Iris pigment epithelial cell (primary cell): ENCODE data around the gene CPN2.

ENCODE experiments used
- DNase-seq: peaks from one replicate; pipeline ENCODE4 v3.0.0-alpha.2; 2011; ENCODE audit warnings: low read depth

CPN2 gene

DNA sequence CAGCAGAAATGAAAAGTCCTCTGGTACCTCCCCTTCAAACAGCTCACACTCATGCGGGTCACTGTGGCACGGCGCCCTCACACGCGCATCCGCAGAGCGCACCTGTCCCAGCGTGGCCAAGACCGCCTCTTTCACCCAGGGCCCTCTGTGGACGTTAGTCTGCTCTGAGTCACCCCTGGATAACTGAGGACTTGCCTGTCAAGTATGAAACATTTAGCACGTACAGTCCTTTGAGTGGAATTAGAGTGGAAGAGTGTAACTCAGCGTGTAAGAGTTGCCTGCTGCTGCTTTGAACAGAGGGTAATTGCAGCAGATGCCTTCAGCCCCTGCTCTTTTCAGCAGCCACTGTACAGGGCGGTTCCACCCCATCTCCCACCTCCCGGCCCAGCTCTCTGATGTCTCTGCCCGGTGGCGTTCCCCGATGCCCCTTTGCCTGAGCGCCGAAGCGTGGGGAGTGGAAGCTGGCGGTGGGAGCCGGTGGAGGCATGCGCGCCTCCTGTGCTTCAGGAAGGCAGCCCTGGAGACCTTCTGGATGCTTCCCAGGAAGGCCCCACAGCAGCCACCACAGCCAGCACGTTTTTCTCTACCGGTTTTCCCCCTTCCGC, 23.0 kb downstream of the CPN2 start:
- peak; percentile 58 for DNase-seq

DNA sequence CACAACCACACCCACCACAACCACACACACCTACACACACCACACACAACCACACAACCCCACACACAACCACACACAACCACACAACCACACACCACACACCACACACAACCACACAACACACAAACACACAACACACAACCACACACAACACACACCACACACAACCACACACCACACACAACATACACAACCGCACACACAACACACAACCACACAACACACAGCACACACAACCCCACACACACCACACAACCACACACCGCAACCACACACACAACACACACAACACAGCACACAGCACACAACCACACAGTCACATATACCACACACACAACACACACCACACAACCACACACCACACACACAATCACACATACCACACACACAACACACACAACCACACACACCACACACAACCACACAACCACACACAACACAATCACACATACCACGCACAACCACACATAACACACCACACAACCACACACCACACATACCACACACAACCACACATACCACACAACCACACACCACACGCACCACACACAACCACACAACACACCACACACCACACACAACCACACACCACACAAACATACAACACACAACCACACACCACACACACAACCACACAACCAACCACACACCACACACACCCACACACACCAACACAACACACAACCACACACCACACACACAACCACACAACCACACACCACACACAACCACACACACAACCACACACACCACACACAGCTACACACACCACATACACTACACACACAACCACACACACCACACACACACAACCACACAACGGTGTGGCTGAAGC, 23.7 kb downstream of the CPN2 start:
- peak; percentile 16 for DNase-seq

DNA sequence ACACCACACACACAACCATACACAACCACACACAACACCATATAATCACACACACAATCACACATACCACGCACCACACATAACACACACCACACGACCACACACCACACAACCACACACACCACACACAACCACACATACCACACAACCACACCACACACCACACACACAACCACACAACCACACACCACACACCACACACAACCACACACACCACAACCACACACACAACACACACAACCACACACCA, 24.2 kb downstream of the CPN2 start:
- DNase-seq: no peak

DNA sequence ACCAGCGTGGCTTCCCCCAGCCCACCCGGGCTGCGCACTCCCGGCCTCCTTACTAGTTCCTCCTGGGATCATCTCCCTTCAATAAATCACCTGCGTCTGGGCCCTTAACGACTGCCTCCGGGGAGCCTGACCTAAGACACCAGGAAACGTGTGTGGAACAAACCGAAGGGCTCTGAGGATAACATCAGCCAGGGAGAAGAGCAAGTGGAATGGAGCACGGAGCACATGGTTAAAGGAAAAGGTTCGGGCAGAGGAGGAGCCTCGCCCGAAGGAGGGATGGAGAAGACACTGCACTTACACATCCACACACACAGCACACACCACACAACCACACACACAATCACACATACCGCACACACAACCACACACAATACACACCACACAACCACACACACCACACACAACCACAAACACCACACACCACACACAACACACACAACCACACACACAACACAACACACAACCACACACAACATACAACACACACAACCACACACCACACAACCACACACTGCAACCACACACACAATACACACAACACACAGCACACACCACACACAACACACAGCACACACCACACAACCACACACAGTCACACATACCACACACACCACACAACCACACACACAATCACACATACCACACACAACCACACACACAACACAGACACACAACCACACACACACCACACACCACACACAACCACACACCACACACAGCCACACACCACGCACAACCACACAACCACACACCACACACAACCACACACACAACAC, 24.7 kb downstream of the CPN2 start:
- peak; percentile 8 for DNase-seq

DNA sequence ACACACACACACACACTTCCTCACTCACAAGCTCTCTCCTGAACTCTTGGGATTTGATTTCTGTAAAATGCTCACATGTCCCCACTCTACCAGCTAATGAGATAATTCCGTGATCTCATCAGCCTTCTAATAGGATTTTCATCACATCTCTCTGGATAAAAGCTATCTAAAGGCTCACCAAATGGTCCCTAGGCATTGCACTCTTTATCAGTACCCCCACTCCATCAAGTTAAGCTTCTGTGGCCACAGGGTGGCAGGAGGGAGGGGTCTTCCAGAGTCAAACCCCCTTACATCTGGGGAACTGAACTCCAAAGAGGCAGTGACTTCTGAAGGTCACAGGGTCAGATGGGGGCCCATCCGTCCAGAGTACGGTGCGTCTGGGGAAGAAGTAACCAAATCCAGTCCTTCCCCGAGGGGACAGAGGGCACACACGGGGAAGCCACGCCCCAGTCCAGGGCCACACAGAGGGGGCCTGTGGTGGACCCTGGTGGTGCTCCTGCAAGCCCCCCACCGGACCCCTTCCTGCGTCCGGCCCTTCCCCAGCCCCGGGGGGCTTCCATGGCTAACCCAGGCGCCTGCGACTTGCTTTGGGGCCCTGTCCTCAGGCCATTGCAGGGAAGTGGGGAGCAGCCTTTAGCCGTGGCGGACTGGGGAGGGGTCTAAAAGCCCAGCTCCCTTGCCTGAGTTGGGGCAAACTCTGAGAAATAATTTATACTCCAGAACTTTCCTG, 25.5 kb downstream of the CPN2 start:
- no peak for DNase-seq

DNA sequence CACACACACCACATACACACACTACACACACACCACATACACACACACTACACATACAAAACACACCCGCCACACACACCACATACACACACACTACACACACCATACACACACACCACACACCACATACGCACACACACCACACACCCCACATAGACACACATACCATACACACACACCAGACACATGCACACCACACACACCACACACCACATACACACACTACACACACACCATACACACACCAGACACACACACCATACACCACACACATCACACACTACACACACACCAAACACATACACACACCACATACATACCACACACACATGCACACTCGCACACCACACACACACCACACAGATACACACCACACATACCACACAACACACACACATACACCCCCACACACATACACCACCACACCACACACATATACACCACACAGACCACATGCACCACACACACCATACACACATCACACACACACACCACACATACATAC, 26.3 kb downstream of the CPN2 start:
- DNase-seq: no peak

DNA sequence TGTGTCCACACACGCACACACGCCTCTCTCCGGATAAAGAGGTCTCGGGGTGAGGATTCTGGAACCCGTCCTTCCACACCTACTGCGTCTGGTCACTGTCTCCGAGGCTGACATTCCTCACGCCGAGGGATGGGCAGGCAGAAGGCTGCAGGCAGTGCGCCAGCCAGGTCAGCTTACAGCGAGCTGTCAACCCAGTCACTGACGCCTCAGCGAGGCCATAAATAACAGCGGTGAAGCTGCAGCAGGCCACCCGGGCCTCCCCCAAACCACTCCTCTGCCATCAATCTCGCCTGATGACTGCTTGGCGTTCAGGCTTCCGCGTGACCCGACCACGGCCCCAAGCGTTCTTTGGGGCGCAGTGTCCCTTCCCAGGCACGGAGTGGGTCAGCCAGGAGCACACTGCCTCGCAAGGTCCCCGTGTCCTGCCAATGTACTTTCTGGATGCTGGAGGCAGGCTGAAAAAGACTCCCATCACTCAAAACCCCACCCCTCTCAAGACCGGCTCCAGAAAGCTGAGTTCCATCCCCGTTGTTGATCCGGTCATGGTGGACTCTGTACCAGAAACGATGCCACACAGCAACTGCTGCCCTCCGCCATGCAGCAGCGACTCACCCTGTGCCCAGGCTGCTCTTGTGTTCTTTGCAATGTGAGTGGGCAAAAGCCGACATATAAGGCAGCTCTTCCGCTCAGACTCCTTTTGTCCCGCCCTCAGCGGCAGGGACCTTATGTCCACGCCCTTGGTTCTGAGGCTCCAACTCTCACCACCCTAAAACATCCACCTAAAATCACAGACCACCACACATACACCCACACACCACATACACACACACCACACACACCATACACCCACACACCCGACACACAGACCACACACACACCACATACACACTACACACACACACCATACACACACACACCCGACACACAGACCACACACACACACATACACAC, 27.1 kb downstream of the CPN2 start:
- peak; percentile 19 for DNase-seq

DNA sequence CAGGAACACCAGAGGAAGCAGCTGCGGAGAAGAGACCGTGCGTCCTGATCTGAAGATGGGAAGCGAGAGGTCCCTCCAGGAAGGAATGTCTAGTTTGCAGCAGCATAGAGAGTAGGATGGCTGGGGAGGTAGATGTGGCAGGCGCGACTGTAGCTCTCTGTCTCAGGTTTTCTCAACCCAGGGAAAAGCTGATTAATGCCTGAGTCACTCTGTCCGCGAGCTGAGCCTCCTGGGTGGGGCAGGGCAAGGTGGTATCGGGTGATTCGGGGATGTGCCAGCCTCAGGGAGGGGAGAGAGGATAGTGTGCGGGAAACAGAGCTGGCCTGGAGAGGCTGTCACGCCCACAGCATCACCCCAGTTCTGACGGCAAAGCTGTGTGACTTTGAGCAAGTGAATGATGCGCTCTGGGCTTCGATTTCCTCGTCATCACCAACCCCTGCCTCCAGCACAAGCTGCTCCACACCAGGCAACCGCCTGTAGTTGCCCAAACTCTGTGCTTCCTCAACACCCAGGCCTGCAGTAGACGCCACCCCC, 28.4 kb downstream of the CPN2 start:
- peak; percentile 68 for DNase-seq

DNA sequence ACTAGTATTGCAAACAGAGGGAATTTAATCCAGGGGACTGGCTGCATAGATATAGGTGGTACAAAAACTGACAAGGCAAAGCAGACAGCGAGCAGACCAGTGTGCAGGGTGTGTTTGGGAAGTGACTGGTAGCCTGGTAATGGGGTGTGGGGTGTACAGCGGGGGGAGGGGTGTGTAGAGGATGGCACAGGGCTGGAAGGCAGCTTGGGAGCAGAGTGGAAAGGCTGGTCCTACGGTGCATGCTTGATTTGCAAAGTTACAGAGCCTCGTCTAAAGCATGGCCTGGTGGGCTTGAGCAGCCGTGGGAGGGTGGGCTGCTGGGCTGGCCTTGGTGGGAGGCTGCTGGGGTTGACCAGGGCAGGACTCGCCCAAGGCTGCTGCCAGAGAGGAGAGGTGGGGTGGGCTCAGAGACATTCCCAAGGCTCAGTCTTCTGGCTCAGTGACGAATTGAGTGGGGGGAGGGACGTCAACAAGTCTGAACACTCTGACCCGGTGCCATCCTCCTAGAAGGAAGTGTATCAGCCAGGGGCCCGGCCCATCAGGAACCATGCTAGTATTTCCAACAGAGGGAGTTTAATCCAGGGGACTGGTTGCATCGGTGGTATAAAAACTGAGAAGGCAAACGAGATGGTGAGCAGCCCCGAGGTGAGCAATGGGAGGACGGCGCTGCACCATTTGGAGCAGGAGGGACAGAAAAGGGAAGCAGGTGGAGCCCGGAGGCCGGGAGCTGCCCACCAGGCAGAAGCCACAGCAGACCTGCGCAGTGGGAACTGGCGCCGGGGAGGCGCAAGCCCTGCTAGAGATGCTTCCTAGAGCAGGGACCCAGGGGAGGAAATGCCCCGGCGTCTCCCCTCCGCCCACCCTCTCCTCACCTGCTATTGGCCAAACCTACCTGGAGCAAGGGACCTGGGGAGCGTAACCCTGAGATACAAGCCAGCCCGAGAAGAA, 29.2 kb downstream of the CPN2 start:
- DNase-seq: no peak

DNA sequence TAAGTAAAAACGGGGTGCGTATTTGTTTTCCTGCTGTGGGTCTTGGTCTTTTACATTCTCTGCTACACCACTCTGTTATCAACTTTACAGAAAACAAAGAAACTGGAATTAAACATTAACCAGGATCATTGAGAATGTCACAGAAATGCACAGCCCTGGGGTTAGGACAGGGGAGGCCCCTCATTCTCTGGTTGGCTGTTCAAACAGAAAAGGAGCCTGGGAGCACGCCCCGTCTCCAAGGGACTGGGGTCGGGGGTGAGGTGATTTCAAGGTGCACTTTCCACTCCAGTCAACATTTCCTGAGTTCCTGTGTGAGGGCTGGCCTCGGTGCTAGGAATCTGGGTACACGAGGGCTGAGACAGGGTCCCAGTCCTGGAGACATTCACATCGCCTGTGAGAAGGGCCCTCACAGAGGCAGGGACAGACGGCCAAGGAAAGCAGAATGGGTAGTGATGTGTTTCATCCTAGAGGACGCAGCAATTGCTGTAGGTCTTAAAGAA, 30.3 kb downstream of the CPN2 start:
- no peak for DNase-seq

DNA sequence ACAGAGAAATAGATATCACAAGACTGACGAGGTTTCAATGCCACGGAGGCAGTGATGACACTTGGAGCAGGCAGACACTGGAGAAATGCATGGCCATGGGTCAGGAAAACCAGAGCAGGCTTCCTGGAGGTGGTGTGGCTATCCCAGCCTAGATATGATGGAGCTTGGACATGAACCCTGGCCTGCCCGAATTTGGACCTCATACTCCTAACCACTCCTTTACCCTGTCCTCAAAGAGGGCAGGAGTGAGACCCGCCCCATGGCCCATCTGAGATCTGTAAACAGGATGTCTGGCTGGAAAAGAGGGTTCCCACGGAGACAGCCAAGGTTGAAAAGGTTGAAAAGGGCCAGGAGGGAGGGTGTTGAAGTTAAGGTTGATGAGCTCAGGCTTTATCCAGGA, 31.0 kb downstream of the CPN2 start:
- DNase-seq: no peak

DNA sequence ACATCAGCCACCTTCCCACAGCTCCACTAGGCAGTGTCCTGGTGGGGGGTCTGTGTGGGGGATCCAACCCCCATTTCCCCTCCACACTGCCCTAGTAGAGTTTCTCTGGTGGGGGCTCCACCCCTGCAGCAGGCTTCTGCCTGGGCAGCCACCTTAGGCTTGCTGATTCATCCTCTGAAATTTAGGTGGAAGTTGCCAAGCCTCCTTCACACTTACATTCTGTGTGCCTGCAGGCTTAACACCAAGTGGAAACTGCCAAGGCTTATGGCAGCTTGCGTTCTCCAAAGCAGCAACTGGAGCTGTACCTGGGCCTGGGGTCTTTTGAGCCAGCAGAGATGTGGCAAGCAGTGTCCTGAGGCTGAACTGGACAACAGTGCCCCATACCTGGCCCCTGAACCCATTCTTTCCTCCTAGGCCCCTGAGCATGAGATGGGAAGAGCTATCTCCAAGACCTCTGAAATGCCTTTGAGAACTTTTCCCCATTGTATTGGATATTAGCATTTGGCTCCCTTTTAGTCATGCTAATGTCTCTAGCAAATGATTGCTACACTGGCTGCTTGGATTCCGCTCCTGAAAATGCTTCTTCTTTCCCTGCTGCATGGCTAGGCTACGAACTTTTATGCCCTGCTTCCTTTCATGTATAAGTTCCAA, 32.5 kb downstream of the CPN2 start:
- no peak for DNase-seq

DNA sequence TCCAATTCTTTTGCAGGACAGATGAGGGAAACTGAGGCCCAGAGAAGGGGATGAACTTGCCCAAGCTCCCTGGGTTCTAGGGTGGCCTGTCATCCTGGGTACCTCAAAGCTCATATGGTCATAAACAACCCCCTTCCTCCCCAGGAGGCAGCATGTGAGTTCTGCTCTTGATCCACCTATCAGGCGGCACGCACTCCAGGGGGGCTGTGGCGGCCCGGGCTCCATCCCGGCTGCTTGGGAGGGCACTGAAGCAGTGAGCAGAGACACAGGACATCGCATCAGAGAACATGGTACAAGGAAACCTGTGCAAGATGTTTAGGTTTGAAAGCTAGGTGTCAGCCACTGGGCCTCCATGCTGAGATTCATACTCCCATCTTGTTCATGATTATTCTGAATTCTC, 34.2 kb downstream of the CPN2 start:
- DNase-seq: no peak

DNA sequence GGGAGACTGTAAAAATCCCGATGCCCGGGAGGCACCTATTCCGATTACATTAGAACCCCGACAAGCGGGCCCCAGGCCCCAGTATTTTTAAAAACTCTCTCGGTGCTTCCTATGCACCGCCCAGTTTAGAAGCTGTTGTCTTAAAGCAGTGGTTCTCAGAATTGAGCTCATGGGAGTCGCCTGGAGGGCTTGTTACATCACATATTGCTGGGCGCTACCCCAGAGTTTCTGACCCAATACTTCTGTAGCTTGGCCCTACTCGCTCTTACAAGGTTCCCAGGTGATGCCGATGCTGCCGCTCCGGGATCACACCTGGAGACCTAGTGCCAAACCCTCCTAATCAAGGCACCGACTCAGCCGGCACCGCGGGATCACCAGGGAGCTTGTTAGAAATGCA, 35.2 kb downstream of the CPN2 start:
- DNase-seq: peak; percentile 48

DNA sequence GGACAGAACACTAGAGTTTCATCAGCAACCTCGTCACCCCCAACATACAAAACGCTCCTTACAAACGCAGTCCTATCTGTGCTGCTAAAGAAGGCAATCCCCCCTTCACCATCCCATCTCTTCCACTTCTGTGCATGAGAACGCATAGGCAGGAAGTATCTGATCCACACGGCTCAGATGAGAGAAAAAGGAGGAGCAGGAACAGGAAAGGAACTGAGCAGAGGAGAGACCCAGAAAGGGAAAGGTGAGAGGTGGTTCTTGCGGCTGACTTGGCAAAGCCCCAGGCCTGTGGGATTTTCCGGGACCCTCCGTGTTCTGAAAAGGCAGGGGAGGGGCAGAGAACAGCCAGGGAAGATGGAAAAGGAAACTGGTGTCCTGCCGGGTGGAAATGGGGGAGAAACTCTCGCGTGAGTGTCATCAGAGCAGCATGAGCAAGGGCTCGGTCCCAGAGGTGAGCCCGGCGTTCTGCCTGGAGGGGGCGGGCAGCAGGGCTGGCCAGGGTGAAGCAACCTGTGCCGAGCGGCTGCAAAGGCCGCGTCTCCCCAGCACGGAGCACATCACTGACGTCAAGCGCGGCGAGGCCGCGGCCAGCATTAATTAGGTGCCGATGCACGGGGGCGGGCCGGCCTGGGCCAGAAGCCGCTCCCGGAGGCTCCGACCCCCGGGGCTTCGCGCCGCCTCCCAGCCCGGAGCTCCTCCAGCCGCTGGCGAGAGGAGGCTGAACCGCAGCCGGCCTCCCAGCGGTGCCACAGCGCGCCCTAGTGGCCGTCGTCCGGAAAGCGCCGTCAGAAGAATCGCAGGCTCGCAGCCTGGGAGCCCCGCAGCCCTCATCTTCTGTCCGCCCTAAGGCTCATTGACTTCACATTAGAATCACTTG, 35.8 kb downstream of the CPN2 start:
- DNase-seq: peak; percentile 84

DNA sequence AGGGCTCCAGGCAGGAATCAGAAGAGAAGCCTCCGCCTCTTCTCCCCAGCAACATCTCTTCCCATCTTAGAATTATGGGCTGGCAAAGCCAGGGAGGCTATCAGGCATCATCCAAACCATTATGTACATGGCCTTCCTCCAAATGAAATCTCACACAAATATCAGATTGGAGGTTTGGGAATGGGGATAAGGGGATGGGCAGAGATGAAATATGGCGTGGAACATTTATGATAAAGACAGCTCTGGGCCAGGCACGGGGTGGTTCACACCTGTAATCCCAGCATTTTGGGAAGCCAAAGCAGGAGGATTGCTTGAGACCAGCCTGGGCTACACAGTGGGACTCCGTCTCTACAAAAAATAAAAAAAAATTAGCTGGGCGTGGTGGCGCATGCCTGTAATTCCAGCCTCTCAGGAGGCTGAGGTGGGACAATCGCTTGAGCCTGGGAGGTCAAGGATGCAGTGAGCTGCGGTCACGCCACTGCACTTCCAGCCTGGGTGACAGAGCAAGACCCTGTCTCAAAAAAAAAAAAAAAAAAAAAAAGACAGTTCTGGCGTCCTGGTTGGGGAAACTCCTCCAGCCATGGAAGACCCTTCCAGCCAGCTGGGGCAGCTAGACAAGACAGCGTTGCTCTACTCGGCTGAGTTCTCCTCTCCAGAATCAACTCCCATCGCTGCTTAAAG, 36.6 kb downstream of the CPN2 start:
- no peak for DNase-seq

DNA sequence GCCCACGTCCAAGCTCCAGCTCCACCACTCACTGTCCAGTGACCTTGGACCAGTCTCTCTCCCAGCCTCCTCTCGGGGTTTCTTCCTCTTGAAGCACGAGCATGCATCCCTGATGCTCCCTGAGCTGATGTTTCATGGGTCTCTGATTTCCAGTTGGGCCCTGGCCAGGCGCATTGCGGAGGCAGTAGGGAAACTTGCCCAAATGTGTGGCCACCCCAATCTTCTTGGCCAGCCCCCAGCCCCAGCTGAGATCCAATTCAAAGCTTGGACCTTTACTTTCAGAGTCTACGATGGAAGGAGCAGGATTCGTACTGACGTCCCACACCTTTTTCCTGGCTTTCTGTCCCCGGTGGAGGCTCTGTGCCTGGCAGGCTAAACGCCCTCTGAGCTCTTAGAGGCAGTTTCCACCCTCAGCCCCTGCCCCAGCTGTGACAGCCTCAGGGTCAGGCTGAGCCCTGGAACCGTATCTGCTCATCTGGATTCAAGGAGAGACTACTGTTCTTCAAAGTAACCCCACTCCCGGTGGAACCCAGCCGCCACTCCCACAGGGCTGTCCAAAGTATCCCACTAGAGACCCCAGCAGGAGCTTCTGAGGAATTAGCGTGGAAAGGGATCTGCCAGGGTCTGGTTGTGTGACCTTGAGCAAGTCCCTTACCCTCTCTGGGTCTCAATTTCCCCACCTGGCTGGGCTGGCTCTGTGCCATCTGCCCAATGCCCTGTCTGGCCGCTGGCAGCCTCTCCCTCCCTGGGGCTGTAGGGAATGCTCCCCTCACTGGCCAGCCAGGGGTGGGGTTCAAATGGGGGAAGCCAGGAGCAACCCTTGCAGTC, 37.4 kb downstream of the CPN2 start:
- DNase-seq: peak; percentile 20
